ENCODE measurements around the gene TCF7L1.

TCF7L1 gene

DNA sequence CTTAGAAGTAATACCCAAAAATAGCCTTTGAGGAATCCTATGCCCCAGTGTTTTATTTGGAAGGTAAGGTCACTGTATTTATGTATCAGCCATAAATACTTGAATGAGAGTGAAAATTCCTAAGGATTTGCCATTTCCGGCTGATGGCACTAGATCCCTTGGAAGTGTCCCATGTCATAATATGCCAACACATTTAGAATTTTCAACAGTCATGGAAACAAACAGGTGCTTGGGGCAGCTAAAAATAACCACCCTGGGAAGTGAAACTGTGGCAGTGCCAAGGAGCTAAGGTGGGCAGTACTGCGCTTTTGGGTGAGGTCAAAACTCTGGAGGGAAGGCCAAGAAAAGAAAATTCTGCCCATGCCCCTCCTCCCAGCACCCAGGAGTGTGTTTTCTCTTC is 80.2 kb downstream of the TCF7L1 start:
- Histone ChIP-seq H2AFZ (ENCODE audit: low read length) (no peak overlapping the region), H3F3A (ENCODE audit: insufficient read depth, low read length) (no peaks in the 10 kb centered on the region), H3K9me2 (ENCODE audit: low read depth, low read length) (no peaks in the 10 kb centered on the region), H4K20me1 (ENCODE audit: insufficient read depth, low read length) (no peaks in the 10 kb centered on the region), H3K4me3 (ENCODE audit: low read depth, low read length, poor library complexity, severe bottlenecking) (no peak overlapping the region), H3K27me3 (ENCODE audit: insufficient read depth, low read length) (peaks cover under 1% of the 10 kb centered on the region; the same call in 1 of the 2 replicates), H3K27ac (ENCODE audit: low read depth, low read length, poor library complexity, severe bottlenecking) (no peak overlapping the region), H3K9me3 (ENCODE audit: low read length) (no peaks in the 10 kb centered on the region), H3K4me1 (ENCODE audit: insufficient read depth, low read length, severe bottlenecking) (no peaks in the 10 kb centered on the region), H3K9ac (ENCODE audit: low read length) (no peak overlapping the region), H3K4me2 (ENCODE audit: low read length) (no peak overlapping the region), H3K36me3 (ENCODE audit: insufficient read depth, low read length) (no peaks in the 10 kb centered on the region), H3K79me2 (ENCODE audit: insufficient read depth, low read length) (no peaks in the 10 kb centered on the region)
- TF ChIP-seq EZH2 (IDR thresholded peaks at IDR 0.05; ENCODE audit: borderline replicate concordance, low read length) (no peak), CTCF (IDR thresholded peaks at IDR 0.05; ENCODE audit: low read length) (no peak)

DNA sequence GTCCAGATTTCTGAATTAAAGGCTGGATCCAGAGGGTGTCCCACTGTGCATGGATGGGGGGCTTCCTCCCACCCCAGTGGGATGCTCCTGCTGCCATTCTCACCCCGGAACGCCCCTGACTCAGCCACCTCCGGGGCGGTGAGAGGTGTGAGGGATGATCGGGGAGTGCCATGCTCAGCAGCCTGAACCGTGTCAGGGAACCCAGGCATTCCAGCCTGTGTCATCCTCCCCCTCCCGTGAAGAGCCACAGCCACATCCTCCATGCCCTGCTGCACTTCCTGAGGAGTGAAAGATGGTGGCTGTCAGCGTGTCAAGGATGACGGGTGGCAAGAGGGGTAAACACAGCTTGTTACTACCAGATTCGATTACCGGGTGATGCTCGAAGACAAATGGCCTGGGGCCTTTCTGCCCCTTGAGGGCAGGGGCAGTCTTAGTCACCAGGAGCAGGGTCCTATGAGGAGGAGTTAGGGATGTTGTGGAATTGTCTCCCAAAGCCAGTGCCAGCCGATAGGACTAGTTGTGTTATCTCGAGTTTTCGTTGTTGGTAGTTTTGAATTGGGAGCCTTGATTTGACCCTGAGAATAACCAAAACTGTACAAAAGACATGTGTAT is 80.8 kb downstream of the TCF7L1 start:
- no peaks in the 10 kb centered on the region for H3K36me3 ChIP-seq (ENCODE audit: insufficient read depth, low read length)
- H3K9me3 ChIP-seq (ENCODE audit: low read length), result no peaks in the 10 kb centered on the region
- TF ChIP-seq CTCF (IDR thresholded peaks at IDR 0.05; ENCODE audit: low read length), result no peak
- no peaks in the 10 kb centered on the region for H3K79me2 ChIP-seq (ENCODE audit: insufficient read depth, low read length)
- no peaks in the 10 kb centered on the region for H3K27me3 ChIP-seq (ENCODE audit: insufficient read depth, low read length)
- no peaks in the 10 kb centered on the region for H4K20me1 ChIP-seq (ENCODE audit: insufficient read depth, low read length)
- H3K4me3 ChIP-seq (ENCODE audit: low read depth, low read length, poor library complexity, severe bottlenecking), result no peak overlapping the region
- H3K9ac ChIP-seq (ENCODE audit: low read length), result no peak overlapping the region
- no peak overlapping the region for H3K27ac ChIP-seq (ENCODE audit: low read depth, low read length, poor library complexity, severe bottlenecking)
- no peak overlapping the region for H3K4me2 ChIP-seq (ENCODE audit: low read length)
- H2AFZ ChIP-seq (ENCODE audit: low read length), result no peak overlapping the region
- no peaks in the 10 kb centered on the region for H3K9me2 ChIP-seq (ENCODE audit: low read depth, low read length)
- H3K4me1 ChIP-seq (ENCODE audit: insufficient read depth, low read length, severe bottlenecking), result no peaks in the 10 kb centered on the region
- H3F3A ChIP-seq (ENCODE audit: insufficient read depth, low read length), result no peaks in the 10 kb centered on the region

DNA sequence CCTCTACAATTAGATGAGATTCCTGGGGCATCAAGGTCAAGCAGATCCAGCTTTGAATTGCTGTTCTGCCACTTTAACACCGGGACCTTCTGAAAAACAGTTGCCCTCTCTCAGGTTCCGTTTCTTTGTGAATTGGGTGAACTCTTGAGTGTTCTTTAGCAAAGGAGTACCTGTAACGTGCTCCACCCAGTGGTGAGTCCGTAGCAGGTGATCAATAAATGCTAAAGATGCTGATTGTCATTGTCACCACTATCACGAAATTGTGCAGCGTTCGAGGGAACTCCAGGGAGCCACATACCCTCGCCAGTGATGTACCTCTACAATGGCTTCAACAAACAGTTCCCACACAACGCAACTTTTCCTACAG is 81.9 kb downstream of the TCF7L1 start:
- Histone ChIP-seq H3K27ac (ENCODE audit: low read depth, low read length, poor library complexity, severe bottlenecking) (no peak overlapping the region), H3F3A (ENCODE audit: insufficient read depth, low read length) (no peaks in the 10 kb centered on the region), H3K9me3 (ENCODE audit: low read length) (no peaks in the 10 kb centered on the region), H3K4me1 (ENCODE audit: insufficient read depth, low read length, severe bottlenecking) (no peaks in the 10 kb centered on the region), H3K27me3 (ENCODE audit: insufficient read depth, low read length) (no peaks in the 10 kb centered on the region), H3K79me2 (ENCODE audit: insufficient read depth, low read length) (no peaks in the 10 kb centered on the region), H2AFZ (ENCODE audit: low read length) (no peak overlapping the region), H3K9me2 (ENCODE audit: low read depth, low read length) (no peaks in the 10 kb centered on the region), H3K4me3 (ENCODE audit: low read depth, low read length, poor library complexity, severe bottlenecking) (no peak overlapping the region), H3K36me3 (ENCODE audit: insufficient read depth, low read length) (no peaks in the 10 kb centered on the region), H3K9ac (ENCODE audit: low read length) (no peak overlapping the region), H4K20me1 (ENCODE audit: insufficient read depth, low read length) (no peaks in the 10 kb centered on the region), H3K4me2 (ENCODE audit: low read length) (no peak overlapping the region)
- no peak for TF ChIP-seq EZH2 (IDR thresholded peaks at IDR 0.05; ENCODE audit: borderline replicate concordance, low read length)
- TF ChIP-seq CTCF (IDR thresholded peaks at IDR 0.05; ENCODE audit: low read length), result peak; percentile 26; the same call in 1 of the 2 replicates

Measured in OCI-LY1 (cell line).